Activated T-cell treated with anti-CD3 and anti-CD28 coated beads for 4 hours (primary cell): ENCODE measurements around the gene ABCG2.
"Not testable (repeated sequence)": the region's sequence is repeated elsewhere in the genome, so short reads cannot be mapped to it uniquely, and the experiment has no call there.

Experiments
- DNase-seq: peaks from one replicate; pipeline ENCODE4 v3.0.0-alpha.2; 2020

ABCG2 gene

GRCh38 chr4:88109123-88109881 lies 49.1 kb downstream of the ABCG2 start:
- no peak for DNase-seq

- DNase-seq = no peak
These were observed 49.7 kb downstream of the ABCG2 start for GRCh38 chr4:88108747-88109122.

GRCh38 chr4:88108108-88108465 lies 50.4 kb downstream of the ABCG2 start:
- not testable (repeated sequence) for DNase-seq

- DNase-seq = no peak
These were observed 50.9 kb downstream of the ABCG2 start for GRCh38 chr4:88107406-88108107.

- DNase-seq = no peak
These were observed 52.2 kb downstream of the ABCG2 start for GRCh38 chr4:88106205-88106604.

- no peak for DNase-seq
These were observed 53.4 kb downstream of the ABCG2 start for GRCh38 chr4:88104902-88105610.

GRCh38 chr4:88102026-88102425 lies 56.4 kb downstream of the ABCG2 start:
- no peak for DNase-seq

- DNase-seq = no peak
These were observed 57.3 kb downstream of the ABCG2 start for GRCh38 chr4:88101165-88101564.

GRCh38 chr4:88098993-88099752 lies 59.3 kb downstream of the ABCG2 start:
- DNase-seq = no peak

GRCh38 chr4:88097781-88098180 lies 60.7 kb downstream of the ABCG2 start:
- DNase-seq = no peak

GRCh38 chr4:88097301-88097700 lies 61.1 kb downstream of the ABCG2 start:
- no peak for DNase-seq

GRCh38 chr4:88093874-88094273 lies 64.6 kb downstream of the ABCG2 start:
- DNase-seq = no peak

GRCh38 chr4:88091378-88091777 lies 67.1 kb downstream of the ABCG2 start:
- DNase-seq = no peak

GRCh38 chr4:88090898-88091297 lies 67.5 kb downstream of the ABCG2 start:
- DNase-seq = no peak

- DNase-seq = no peak
These were observed 71.4 kb downstream of the ABCG2 start for GRCh38 chr4:88087004-88087403.

GRCh38 chr4:88080626-88081025 lies 77.8 kb downstream of the ABCG2 start:
- DNase-seq = no peak

GRCh38 chr4:88078579-88078978 lies 79.9 kb downstream of the ABCG2 start:
- no peak for DNase-seq

GRCh38 chr4:88077911-88078524 lies 80.4 kb downstream of the ABCG2 start:
- DNase-seq = no peak

GRCh38 chr4:88075336-88075735 lies 83.1 kb downstream of the ABCG2 start:
- no peak for DNase-seq

- no peak for DNase-seq
These were observed 88.4 kb downstream of the ABCG2 start for GRCh38 chr4:88070031-88070430.

- no peak for DNase-seq
These were observed 94.0 kb downstream of the ABCG2 start for GRCh38 chr4:88064410-88064809.

- DNase-seq = no peak
These were observed 94.7 kb downstream of the ABCG2 start for GRCh38 chr4:88063634-88064296.
